HUES64 (cell line): ENCODE data around the gene ABCA3.

Experiments
- H3K27ac ChIP-seq: 2 replicates; pipeline ENCODE4 v1.7.0; 2013; ENCODE audit warnings: low read depth, low read length, inconsistent platforms
- H3K27me3 ChIP-seq: 2 replicates; pipeline ENCODE4 v1.6.1; 2013; ENCODE audit warnings: mild to moderate bottlenecking, low read length; ENCODE audit not compliant: insufficient read depth
- H3K36me3 ChIP-seq: 2 replicates; pipeline ENCODE4 v1.6.1; 2013; ENCODE audit warnings: mild to moderate bottlenecking, low read length; ENCODE audit not compliant: insufficient read depth
- H3K4me1 ChIP-seq: 2 replicates; pipeline ENCODE4 v1.6.1; 2013; ENCODE audit warnings: mild to moderate bottlenecking, low read length, moderate library complexity; ENCODE audit not compliant: insufficient read depth
- H3K4me3 ChIP-seq: 2 replicates; pipeline ENCODE4 v1.5.1; 2013; ENCODE audit warnings: mild to moderate bottlenecking, low read length, moderate library complexity
- H3K9ac ChIP-seq: 2 replicates; pipeline ENCODE4 v1.6.1; 2013; ENCODE audit warnings: mild to moderate bottlenecking, low read depth, low read length
- H3K9me3 ChIP-seq: 2 replicates; pipeline ENCODE4 v1.6.1; 2013; ENCODE audit warnings: low read depth, low read length; ENCODE audit not compliant: insufficient read depth
- WGBS: fragments of 150-250, 120-280 bp; methylation state at CpG from one replicate; pipeline ENCODE4 v1.1.7; 2013; ENCODE audit warnings: missing lambda C conversion rate; 5-methylcytosine and 5-hydroxymethylcytosine counted together

Gene ABCA3

GRCh38 chr16:2287916-2288547 lies 52.5 kb downstream of the ABCA3 start:
- Histone ChIP-seq H3K9ac (no peak overlapping the region), H3K9me3 (no peaks in the 10 kb centered on the region), H3K36me3 (no peaks in the 10 kb centered on the region), H3K27me3 (no peaks in the 10 kb centered on the region), H3K27ac (no peak overlapping the region), H3K4me3 (no peak overlapping the region), H3K4me1 (no peaks in the 10 kb centered on the region)
- WGBS = 90% methylated on average over 35 of the region's 35 CpGs

GRCh38 chr16:2286550-2286949 lies 54.0 kb downstream of the ABCA3 start:
- Histone ChIP-seq H3K4me1 (no peaks in the 10 kb centered on the region), H3K4me3 (no peak overlapping the region), H3K27ac (no peak overlapping the region), H3K36me3 (no peaks in the 10 kb centered on the region), H3K27me3 (no peaks in the 10 kb centered on the region), H3K9ac (no peak overlapping the region), H3K9me3 (no peaks in the 10 kb centered on the region)
- 93% methylated on average over 17 of the region's 17 CpGs for WGBS

GRCh38 chr16:2285731-2286191 lies 54.8 kb downstream of the ABCA3 start:
- WGBS = 89% methylated on average over 13 of the region's 13 CpGs
- no peaks in the 10 kb centered on the region for H3K4me1 ChIP-seq
- H3K9ac ChIP-seq = no peak overlapping the region
- H3K9me3 ChIP-seq = no peaks in the 10 kb centered on the region
- H3K36me3 ChIP-seq = no peaks in the 10 kb centered on the region
- H3K27ac ChIP-seq = no peak overlapping the region
- no peaks in the 10 kb centered on the region for H3K27me3 ChIP-seq
- no peak overlapping the region for H3K4me3 ChIP-seq

GRCh38 chr16:2284797-2285576 lies 55.5 kb downstream of the ABCA3 start:
- Histone ChIP-seq H3K27ac (no peak overlapping the region), H3K4me1 (no peaks in the 10 kb centered on the region), H3K9ac (no peak overlapping the region), H3K4me3 (no peak overlapping the region), H3K36me3 (no peaks in the 10 kb centered on the region), H3K9me3 (no peaks in the 10 kb centered on the region), H3K27me3 (no peaks in the 10 kb centered on the region)
- WGBS = 92% methylated on average over 35 of the region's 35 CpGs

- Histone ChIP-seq H3K27ac (no peak overlapping the region), H3K9me3 (no peaks in the 10 kb centered on the region), H3K9ac (no peak overlapping the region), H3K36me3 (no peaks in the 10 kb centered on the region), H3K4me1 (no peaks in the 10 kb centered on the region), H3K4me3 (no peak overlapping the region), H3K27me3 (no peaks in the 10 kb centered on the region)
- 93% methylated on average over 37 of the region's 37 CpGs for WGBS
These were observed 56.3 kb downstream of the ABCA3 start for GRCh38 chr16:2284001-2284770.

- no peak overlapping the region for H3K27ac ChIP-seq
- H3K36me3 ChIP-seq = no peaks in the 10 kb centered on the region
- H3K27me3 ChIP-seq = no peaks in the 10 kb centered on the region
- H3K4me1 ChIP-seq = no peaks in the 10 kb centered on the region
- H3K9ac ChIP-seq = no peak overlapping the region
- WGBS = 88% methylated on average over 26 of the region's 26 CpGs
- no peak overlapping the region for H3K4me3 ChIP-seq
- H3K9me3 ChIP-seq = no peaks in the 10 kb centered on the region
These were observed 57.5 kb downstream of the ABCA3 start for GRCh38 chr16:2282866-2283555.

GRCh38 chr16:2282262-2282661 lies 58.3 kb downstream of the ABCA3 start:
- WGBS = 69% methylated on average over 2 of the region's 5 CpGs
- H3K9me3 ChIP-seq = no peaks in the 10 kb centered on the region
- H3K9ac ChIP-seq = no peak overlapping the region
- no peak overlapping the region for H3K4me3 ChIP-seq
- H3K4me1 ChIP-seq = no peaks in the 10 kb centered on the region
- H3K27ac ChIP-seq = no peak overlapping the region
- no peaks in the 10 kb centered on the region for H3K36me3 ChIP-seq
- no peaks in the 10 kb centered on the region for H3K27me3 ChIP-seq

- Histone ChIP-seq H3K9ac (no peak overlapping the region), H3K27ac (no peak overlapping the region), H3K36me3 (no peaks in the 10 kb centered on the region), H3K27me3 (no peaks in the 10 kb centered on the region), H3K9me3 (no peaks in the 10 kb centered on the region), H3K4me3 (no peak overlapping the region), H3K4me1 (no peaks in the 10 kb centered on the region)
- WGBS = 91% methylated on average over 24 of the region's 24 CpGs
These were observed 59.5 kb downstream of the ABCA3 start for GRCh38 chr16:2280981-2281542.

- Histone ChIP-seq H3K9ac (no peak overlapping the region), H3K4me3 (no peak overlapping the region), H3K36me3 (no peaks in the 10 kb centered on the region), H3K27ac (no peak overlapping the region), H3K27me3 (no peaks in the 10 kb centered on the region), H3K4me1 (no peaks in the 10 kb centered on the region), H3K9me3 (no peaks in the 10 kb centered on the region)
- WGBS = 90% methylated on average over 8 of the region's 8 CpGs
These were observed 60.1 kb downstream of the ABCA3 start for GRCh38 chr16:2280461-2280860.

- Histone ChIP-seq H3K36me3 (no peaks in the 10 kb centered on the region), H3K4me1 (no peaks in the 10 kb centered on the region)
These were observed 61.4 kb downstream of the ABCA3 start for GRCh38 chr16:2278956-2279800.

More at GRCh38 chr16:2278956-2279800, 61.4 kb downstream of the ABCA3 start:
- 91% methylated on average over 26 of the region's 26 CpGs for WGBS
- no peak overlapping the region for H3K9ac ChIP-seq
- H3K27me3 ChIP-seq = no peaks in the 10 kb centered on the region
- no peak overlapping the region for H3K27ac ChIP-seq
- H3K4me3 ChIP-seq = no peak overlapping the region
- no peaks in the 10 kb centered on the region for H3K9me3 ChIP-seq
